Vagina (tissue), 2 donors: ENCODE data around the gene GHRHR.

Experiments used
- POLR2A ChIP-seq, 2 donors: fragments of 450-650 bp; IDR thresholded peaks; one replicate each; pipeline ENCODE4 v1.6.1; 2017; ENCODE audit warnings: antibody characterized with exemption in 2 of 2, mild to moderate bottlenecking in 2 of 2, moderate library complexity in 2 of 2
- TF ChIP-seq, protein P1 (sequence below), 3 experiments: fragments of 450-650 bp in 2 of 3; fragments of 200-600 bp in 1 of 3; sonication (generic) in 1 of 3; IDR thresholded peaks; one replicate each; pipeline ENCODE4 v1.5.1; 2017 to 2019; ENCODE audit warnings: antibody characterized with exemption in 3 of 3, mild to moderate bottlenecking in 2 of 3, moderate library complexity in 2 of 3

- TF ChIP-seq, protein P1, sequence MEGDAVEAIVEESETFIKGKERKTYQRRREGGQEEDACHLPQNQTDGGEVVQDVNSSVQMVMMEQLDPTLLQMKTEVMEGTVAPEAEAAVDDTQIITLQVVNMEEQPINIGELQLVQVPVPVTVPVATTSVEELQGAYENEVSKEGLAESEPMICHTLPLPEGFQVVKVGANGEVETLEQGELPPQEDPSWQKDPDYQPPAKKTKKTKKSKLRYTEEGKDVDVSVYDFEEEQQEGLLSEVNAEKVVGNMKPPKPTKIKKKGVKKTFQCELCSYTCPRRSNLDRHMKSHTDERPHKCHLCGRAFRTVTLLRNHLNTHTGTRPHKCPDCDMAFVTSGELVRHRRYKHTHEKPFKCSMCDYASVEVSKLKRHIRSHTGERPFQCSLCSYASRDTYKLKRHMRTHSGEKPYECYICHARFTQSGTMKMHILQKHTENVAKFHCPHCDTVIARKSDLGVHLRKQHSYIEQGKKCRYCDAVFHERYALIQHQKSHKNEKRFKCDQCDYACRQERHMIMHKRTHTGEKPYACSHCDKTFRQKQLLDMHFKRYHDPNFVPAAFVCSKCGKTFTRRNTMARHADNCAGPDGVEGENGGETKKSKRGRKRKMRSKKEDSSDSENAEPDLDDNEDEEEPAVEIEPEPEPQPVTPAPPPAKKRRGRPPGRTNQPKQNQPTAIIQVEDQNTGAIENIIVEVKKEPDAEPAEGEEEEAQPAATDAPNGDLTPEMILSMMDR (IDR thresholded peaks at IDR 0.05), result no peak
- no peak for TF ChIP-seq POLR2A (IDR thresholded peaks at IDR 0.05)
Observed at GRCh38 chr7:30996256-30996655, 32.5 kb downstream of the GHRHR start.
